K562 (cell line): Measurements from ENCODE around the gene MAML3. TPM values are rescaled to one million over a fixed set of nuclear protein-coding genes. Genes with fewer than 3 reads are reported as not detected.

Source experiments
- CBFA2T3 ChIP-seq: fragments of 450-650 bp; IDR thresholded peaks from 2 replicates; pipeline ENCODE4 v1.6.1; 2017
- HDAC1 ChIP-seq, 2 experiments: fragments of 450-650 bp; IDR thresholded peaks; 2 replicates each; pipeline ENCODE4 v1.6.1; 2016 to 2017; ENCODE audit warnings: inconsistent platforms in 1 of 2, mild to moderate bottlenecking in 1 of 2, moderate library complexity in 1 of 2
- MYC ChIP-seq, 2 experiments: fragments of 250-450 bp in 1 of 2; sonication (Bioruptor Pico) in 1 of 2; IDR thresholded peaks; 2 replicates each; pipeline versions ENCODE4 v1.5.1 to v1.6.1; 2012 to 2021; ENCODE audit warnings: low read depth in 2 of 2, borderline replicate concordance in 1 of 2, improper control_type of control experiment in 1 of 2, low read length in 1 of 2, mild to moderate bottlenecking in 1 of 2, moderate library complexity in 1 of 2
- PURB ChIP-seq: sonication (generic); formaldehyde crosslinking; IDR thresholded peaks from 2 replicates; pipeline ENCODE4 v1.9.0; 2021; ENCODE audit warnings: low read depth, mild to moderate bottlenecking, missing genetic modification reagents
- RBM15 ChIP-seq: fragments of 200-400 bp; formaldehyde crosslinking; IDR thresholded peaks from 2 replicates; pipeline ENCODE4 v1.6.1; 2018; ENCODE audit warnings: mild to moderate bottlenecking, low read length, moderate library complexity; ENCODE audit not compliant: insufficient read depth
- RFX1 ChIP-seq: fragments of 450-650 bp; IDR thresholded peaks from 2 replicates; pipeline ENCODE4 v1.6.1; 2016; ENCODE audit warnings: mild to moderate bottlenecking, moderate library complexity
- ZNF668 ChIP-seq: fragments of 250-450 bp; sonication (Bioruptor Pico); IDR thresholded peaks from 2 replicates; pipeline ENCODE4 v1.8.0; 2022; ENCODE audit warnings: mild to moderate bottlenecking, inconsistent platforms
- ZNF707 ChIP-seq: fragments of 250-450 bp; sonication (Bioruptor Pico); conservative IDR thresholded peaks from 2 replicates; pipeline ENCODE4 v1.8.0; 2022; ENCODE audit warnings: inconsistent platforms, mild to moderate bottlenecking, moderate library complexity
- polyA plus RNA-seq, 8 experiments: library from polyadenylated mRNA; depleted of rRNA in 4 of 8; stranded (reverse) in 5 of 8; unstranded in 3 of 8; fragments of >200 nt; fragmentation: Nextera tagmentation in 2 of 8; fragmentation: Illumina TruSeq in 1 of 8; extraction: Ambion mirVana in 2 of 8; extraction: Trizol in 1 of 8; gene quantifications; 2 replicates each; pipeline versions ENCODE4 v1.2.1 to v1.2.3, GENCODE V29; 2011 to 2014; ENCODE audit warnings: inconsistent platforms in 1 of 8, missing spikeins in 1 of 8
- total RNA-seq, 7 experiments: library from RNA; depleted of rRNA in 6 of 7; stranded (reverse); fragments of >200 nt in 6 of 7; fragmentation: Illumina TruSeq in 2 of 7; extraction: Trizol in 2 of 7; gene quantifications; 2 replicates each; pipeline versions ENCODE4 v1.2.1 to v1.2.3, GENCODE V29; 2011 to 2021; ENCODE audit warnings: low replicate concordance in 1 of 7
- TF ChIP-seq, protein P1 (sequence below), 2 experiments: IDR thresholded peaks; 2 replicates each; pipeline ENCODE4 v1.6.1; 2012; ENCODE audit warnings: improper control_type of control experiment in 2 of 2, low read depth in 2 of 2, low read length in 2 of 2, borderline replicate concordance in 1 of 2
- TF ChIP-seq, protein P2 (sequence below): sonication (generic); formaldehyde crosslinking; IDR thresholded peaks from 2 replicates; pipeline ENCODE4 v1.8.1; 2023; ENCODE audit warnings: mild to moderate bottlenecking, missing genetic modification reagents
- TF ChIP-seq, protein P3 (sequence below): fragments of 450-650 bp; formaldehyde crosslinking; IDR thresholded peaks from 2 replicates; pipeline ENCODE4 v1.4.0; 2020; ENCODE audit warnings: mild to moderate bottlenecking, moderate library complexity
- TF ChIP-seq, protein P4 (sequence below), 2 experiments: fragments of 450-650 bp; conservative IDR thresholded peaks; 2 replicates each; pipeline ENCODE4 v1.6.1; 2017; ENCODE audit warnings: mild to moderate bottlenecking in 2 of 2, moderate library complexity in 2 of 2
- TF ChIP-seq, protein P5 (sequence below): fragments of 450-650 bp; IDR thresholded peaks from 2 replicates; pipeline ENCODE4 v1.6.1; 2018; ENCODE audit not compliant: partially characterized antibody

The MAML3 gene
- total and polyA plus RNA-seq, 9 of the 15 experiments (the other 6 are each of a cell fraction or from before 2014, with no cell fraction given), result 0.01 to 0.55 (median 0.25) TPM

DNA sequence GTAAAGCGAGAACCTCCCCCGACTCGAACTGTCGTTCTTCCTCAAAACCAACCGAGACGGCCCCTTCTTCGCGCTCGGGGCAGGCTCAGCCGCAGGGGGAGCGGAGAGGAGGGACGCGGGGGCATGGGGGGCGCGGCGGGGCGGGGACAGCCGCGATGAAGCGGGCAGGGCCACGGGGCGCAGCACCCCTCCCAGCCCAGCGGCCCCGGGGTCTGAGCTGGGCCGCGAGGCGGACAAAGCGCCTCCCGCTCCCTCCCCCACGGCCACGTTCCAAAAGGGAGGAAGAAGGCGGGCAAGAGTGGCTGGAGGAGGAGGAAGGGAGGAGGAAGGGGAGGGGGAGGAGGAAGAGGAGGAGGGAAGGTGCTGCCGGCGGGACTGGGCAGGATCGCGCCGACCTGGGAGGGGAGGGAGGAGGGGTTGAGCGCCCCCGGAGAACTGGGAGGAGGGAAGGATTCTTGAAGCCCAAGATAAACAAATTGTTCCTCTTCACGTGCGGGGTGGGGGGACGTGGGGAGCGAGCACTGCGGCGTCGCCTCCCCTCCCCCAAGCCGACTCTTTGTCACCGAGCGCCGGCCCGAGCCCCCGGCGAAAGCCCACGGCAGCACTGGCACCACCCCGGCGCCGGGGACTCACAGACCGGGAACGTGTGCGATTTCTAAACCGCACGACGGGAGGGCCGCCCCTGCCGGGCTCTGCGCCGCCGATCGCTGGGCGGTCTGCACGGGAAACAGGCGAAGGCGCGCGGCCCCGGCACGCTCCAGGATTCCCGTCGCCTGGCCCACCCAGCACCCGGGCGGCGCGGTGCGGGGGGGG, 2.9 kb downstream of the MAML3 start (continued):
- TF ChIP-seq, protein P1, sequence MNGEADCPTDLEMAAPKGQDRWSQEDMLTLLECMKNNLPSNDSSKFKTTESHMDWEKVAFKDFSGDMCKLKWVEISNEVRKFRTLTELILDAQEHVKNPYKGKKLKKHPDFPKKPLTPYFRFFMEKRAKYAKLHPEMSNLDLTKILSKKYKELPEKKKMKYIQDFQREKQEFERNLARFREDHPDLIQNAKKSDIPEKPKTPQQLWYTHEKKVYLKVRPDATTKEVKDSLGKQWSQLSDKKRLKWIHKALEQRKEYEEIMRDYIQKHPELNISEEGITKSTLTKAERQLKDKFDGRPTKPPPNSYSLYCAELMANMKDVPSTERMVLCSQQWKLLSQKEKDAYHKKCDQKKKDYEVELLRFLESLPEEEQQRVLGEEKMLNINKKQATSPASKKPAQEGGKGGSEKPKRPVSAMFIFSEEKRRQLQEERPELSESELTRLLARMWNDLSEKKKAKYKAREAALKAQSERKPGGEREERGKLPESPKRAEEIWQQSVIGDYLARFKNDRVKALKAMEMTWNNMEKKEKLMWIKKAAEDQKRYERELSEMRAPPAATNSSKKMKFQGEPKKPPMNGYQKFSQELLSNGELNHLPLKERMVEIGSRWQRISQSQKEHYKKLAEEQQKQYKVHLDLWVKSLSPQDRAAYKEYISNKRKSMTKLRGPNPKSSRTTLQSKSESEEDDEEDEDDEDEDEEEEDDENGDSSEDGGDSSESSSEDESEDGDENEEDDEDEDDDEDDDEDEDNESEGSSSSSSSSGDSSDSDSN (IDR thresholded peaks at IDR 0.05; ENCODE audit: borderline replicate concordance in 1 of 2, low read depth in 2 of 2, low read length in 2 of 2), result no peak
- TF ChIP-seq PURB (CRISPR knock-in tag) (no peak), ZNF668 (CRISPR knock-in tag) (no peak), HDAC1 (IDR thresholded peaks at IDR 0.05) (peak in 1 of 2 experiments; percentile 40; a peak in 1 of 4 replicates), RFX1 (no peak), RBM15 (no peak), MYC (IDR thresholded peaks at IDR 0.05; ENCODE audit: low read depth, low read length) (peak; percentile 48; the same call in 1 of the 2 replicates), MYC (CRISPR knock-in tag; IDR thresholded peaks at IDR 0.05; ENCODE audit: borderline replicate concordance, low read depth) (no peak), CBFA2T3 (no peak), ZNF707 (CRISPR knock-in tag) (no peak)
- TF ChIP-seq, protein P2, sequence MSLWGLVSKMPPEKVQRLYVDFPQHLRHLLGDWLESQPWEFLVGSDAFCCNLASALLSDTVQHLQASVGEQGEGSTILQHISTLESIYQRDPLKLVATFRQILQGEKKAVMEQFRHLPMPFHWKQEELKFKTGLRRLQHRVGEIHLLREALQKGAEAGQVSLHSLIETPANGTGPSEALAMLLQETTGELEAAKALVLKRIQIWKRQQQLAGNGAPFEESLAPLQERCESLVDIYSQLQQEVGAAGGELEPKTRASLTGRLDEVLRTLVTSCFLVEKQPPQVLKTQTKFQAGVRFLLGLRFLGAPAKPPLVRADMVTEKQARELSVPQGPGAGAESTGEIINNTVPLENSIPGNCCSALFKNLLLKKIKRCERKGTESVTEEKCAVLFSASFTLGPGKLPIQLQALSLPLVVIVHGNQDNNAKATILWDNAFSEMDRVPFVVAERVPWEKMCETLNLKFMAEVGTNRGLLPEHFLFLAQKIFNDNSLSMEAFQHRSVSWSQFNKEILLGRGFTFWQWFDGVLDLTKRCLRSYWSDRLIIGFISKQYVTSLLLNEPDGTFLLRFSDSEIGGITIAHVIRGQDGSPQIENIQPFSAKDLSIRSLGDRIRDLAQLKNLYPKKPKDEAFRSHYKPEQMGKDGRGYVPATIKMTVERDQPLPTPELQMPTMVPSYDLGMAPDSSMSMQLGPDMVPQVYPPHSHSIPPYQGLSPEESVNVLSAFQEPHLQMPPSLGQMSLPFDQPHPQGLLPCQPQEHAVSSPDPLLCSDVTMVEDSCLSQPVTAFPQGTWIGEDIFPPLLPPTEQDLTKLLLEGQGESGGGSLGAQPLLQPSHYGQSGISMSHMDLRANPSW (CRISPR knock-in tag), result no peak
- TF ChIP-seq, protein P3, sequence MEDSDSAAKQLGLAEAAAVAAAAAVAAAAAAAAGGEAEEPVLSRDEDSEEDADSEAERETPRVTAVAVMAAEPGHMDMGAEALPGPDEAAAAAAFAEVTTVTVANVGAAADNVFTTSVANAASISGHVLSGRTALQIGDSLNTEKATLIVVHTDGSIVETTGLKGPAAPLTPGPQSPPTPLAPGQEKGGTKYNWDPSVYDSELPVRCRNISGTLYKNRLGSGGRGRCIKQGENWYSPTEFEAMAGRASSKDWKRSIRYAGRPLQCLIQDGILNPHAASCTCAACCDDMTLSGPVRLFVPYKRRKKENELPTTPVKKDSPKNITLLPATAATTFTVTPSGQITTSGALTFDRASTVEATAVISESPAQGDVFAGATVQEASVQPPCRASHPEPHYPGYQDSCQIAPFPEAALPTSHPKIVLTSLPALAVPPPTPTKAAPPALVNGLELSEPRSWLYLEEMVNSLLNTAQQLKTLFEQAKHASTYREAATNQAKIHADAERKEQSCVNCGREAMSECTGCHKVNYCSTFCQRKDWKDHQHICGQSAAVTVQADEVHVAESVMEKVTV (CRISPR knock-in tag), result no peak
- TF ChIP-seq, protein P4, sequence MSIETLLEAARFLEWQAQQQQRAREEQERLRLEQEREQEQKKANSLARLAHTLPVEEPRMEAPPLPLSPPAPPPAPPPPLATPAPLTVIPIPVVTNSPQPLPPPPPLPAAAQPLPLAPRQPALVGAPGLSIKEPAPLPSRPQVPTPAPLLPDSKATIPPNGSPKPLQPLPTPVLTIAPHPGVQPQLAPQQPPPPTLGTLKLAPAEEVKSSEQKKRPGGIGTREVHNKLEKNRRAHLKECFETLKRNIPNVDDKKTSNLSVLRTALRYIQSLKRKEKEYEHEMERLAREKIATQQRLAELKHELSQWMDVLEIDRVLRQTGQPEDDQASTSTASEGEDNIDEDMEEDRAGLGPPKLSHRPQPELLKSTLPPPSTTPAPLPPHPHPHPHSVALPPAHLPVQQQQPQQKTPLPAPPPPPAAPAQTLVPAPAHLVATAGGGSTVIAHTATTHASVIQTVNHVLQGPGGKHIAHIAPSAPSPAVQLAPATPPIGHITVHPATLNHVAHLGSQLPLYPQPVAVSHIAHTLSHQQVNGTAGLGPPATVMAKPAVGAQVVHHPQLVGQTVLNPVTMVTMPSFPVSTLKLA (conservative IDR thresholded peaks at IDR 0.05), result no peak
- TF ChIP-seq, protein P5, sequence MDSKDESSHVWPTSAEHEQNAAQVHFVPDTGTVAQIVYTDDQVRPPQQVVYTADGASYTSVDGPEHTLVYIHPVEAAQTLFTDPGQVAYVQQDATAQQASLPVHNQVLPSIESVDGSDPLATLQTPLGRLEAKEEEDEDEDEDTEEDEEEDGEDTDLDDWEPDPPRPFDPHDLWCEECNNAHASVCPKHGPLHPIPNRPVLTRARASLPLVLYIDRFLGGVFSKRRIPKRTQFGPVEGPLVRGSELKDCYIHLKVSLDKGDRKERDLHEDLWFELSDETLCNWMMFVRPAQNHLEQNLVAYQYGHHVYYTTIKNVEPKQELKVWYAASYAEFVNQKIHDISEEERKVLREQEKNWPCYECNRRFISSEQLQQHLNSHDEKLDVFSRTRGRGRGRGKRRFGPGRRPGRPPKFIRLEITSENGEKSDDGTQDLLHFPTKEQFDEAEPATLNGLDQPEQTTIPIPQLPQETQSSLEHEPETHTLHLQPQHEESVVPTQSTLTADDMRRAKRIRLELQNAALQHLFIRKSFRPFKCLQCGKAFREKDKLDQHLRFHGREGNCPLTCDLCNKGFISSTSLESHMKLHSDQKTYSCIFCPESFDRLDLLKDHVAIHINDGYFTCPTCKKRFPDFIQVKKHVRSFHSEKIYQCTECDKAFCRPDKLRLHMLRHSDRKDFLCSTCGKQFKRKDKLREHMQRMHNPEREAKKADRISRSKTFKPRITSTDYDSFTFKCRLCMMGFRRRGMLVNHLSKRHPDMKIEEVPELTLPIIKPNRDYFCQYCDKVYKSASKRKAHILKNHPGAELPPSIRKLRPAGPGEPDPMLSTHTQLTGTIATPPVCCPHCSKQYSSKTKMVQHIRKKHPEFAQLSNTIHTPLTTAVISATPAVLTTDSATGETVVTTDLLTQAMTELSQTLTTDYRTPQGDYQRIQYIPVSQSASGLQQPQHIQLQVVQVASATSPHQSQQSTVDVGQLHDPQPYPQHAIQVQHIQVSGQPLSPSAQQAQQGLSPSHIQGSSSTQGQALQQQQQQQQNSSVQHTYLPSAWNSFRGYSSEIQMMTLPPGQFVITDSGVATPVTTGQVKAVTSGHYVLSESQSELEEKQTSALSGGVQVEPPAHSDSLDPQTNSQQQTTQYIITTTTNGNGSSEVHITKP, result no peak
